K562 (cell line): Measurements from ENCODE around the gene KLF1. TPM values are rescaled to one million over a fixed set of nuclear protein-coding genes. Genes with fewer than 3 reads are reported as not detected.

Experiments
- BRD9 ChIP-seq: fragments of 450-650 bp; IDR thresholded peaks from 2 replicates; pipeline ENCODE4 v1.6.1; 2018; ENCODE audit warnings: low read depth; ENCODE audit not compliant: partially characterized antibody
- CCNT2 ChIP-seq: IDR thresholded peaks from 2 replicates; pipeline ENCODE4 v1.6.1; 2011; ENCODE audit warnings: borderline replicate concordance, low read depth, mild to moderate bottlenecking, moderate library complexity, mixed read lengths, low read length; ENCODE audit not compliant: insufficient read length; ENCODE audit errors: extremely low read depth
- FOXA1 ChIP-seq: fragments of 450-650 bp; IDR thresholded peaks from 2 replicates; pipeline ENCODE4 v1.6.1; 2016; ENCODE audit warnings: mild to moderate bottlenecking, borderline replicate concordance
- LARP7 ChIP-seq: fragments of 450-650 bp; IDR thresholded peaks from 2 replicates; pipeline ENCODE4 v1.6.1; 2016
- PRMT5 ChIP-seq: sonication (generic); formaldehyde crosslinking; IDR thresholded peaks from 2 replicates; pipeline ENCODE4 v1.5.0; 2020; ENCODE audit warnings: missing genetic modification reagents
- SMARCE1 ChIP-seq: fragments of 450-650 bp; IDR thresholded peaks from 2 replicates; pipeline ENCODE4 v1.7.1; 2016; ENCODE audit warnings: mild to moderate bottlenecking
- SNIP1 ChIP-seq: fragments of 450-650 bp; IDR thresholded peaks from 2 replicates; pipeline ENCODE4 v1.7.1; 2017; ENCODE audit warnings: low read depth, mild to moderate bottlenecking
- SRSF7 ChIP-seq: fragments of 200-400 bp; formaldehyde crosslinking; optimal IDR thresholded peaks from 2 replicates; pipeline ENCODE3; 2017; ENCODE audit warnings: mild to moderate bottlenecking, low read depth, low read length
- STAT5B ChIP-seq: fragments of 250-450 bp; sonication (Bioruptor Pico); IDR thresholded peaks from 2 replicates; pipeline ENCODE4 v1.8.0; 2021; ENCODE audit warnings: mild to moderate bottlenecking, inconsistent platforms
- TAF15 ChIP-seq: fragments of 200-400 bp; formaldehyde crosslinking; IDR thresholded peaks from 2 replicates; pipeline ENCODE4 v1.6.1; 2017; ENCODE audit warnings: mild to moderate bottlenecking, low read depth, low read length, moderate library complexity
- TCF7 ChIP-seq: sonication (generic); IDR thresholded peaks from 2 replicates; pipeline ENCODE4 v1.6.1; 2016; ENCODE audit warnings: antibody characterized with exemption, borderline replicate concordance
- TCFL5 ChIP-seq: fragments of 250-450 bp; sonication (Bioruptor Pico); conservative IDR thresholded peaks from 2 replicates; pipeline ENCODE4 v1.6.1; 2021; ENCODE audit warnings: mild to moderate bottlenecking, moderate library complexity, matching md5 sums
- TSC22D4 ChIP-seq: fragments of 450-650 bp; IDR thresholded peaks from 2 replicates; pipeline ENCODE4 v1.6.1; 2016; ENCODE audit warnings: missing genetic modification characterization, missing biosample characterization, control low read depth
- ZNF174 ChIP-seq: fragments of 250-450 bp; sonication (Bioruptor Pico); IDR thresholded peaks from 2 replicates; pipeline ENCODE4 v1.4.0; 2020; ENCODE audit warnings: mild to moderate bottlenecking
- ZNF561 ChIP-seq: fragments of 450-650 bp; formaldehyde crosslinking; conservative IDR thresholded peaks from 2 replicates; pipeline ENCODE4 v1.4.0; 2020; ENCODE audit warnings: mild to moderate bottlenecking, moderate library complexity
- ZNF764 ChIP-seq: fragments of 250-450 bp; sonication (Bioruptor Pico); IDR thresholded peaks from 2 replicates; pipeline ENCODE4 v1.4.0; 2020; ENCODE audit warnings: low read depth, mild to moderate bottlenecking, moderate library complexity
- polyA plus RNA-seq, 8 experiments: library from polyadenylated mRNA; depleted of rRNA in 4 of 8; stranded (reverse) in 5 of 8; unstranded in 3 of 8; fragments of >200 nt; fragmentation: Nextera tagmentation in 2 of 8; fragmentation: Illumina TruSeq in 1 of 8; extraction: Ambion mirVana in 2 of 8; extraction: Trizol in 1 of 8; gene quantifications; 2 replicates each; pipeline versions ENCODE4 v1.2.1 to v1.2.3, GENCODE V29; 2011 to 2014; ENCODE audit warnings: inconsistent platforms in 1 of 8, missing spikeins in 1 of 8
- total RNA-seq, 7 experiments: library from RNA; depleted of rRNA in 6 of 7; stranded (reverse); fragments of >200 nt in 6 of 7; fragmentation: Illumina TruSeq in 2 of 7; extraction: Trizol in 2 of 7; gene quantifications; 2 replicates each; pipeline versions ENCODE4 v1.2.1 to v1.2.3, GENCODE V29; 2011 to 2021; ENCODE audit warnings: low replicate concordance in 1 of 7
- TF ChIP-seq, protein P1 (sequence below): fragments of 250-450 bp; sonication (Bioruptor Pico); IDR thresholded peaks from 2 replicates; pipeline ENCODE4 v1.8.0; 2022; ENCODE audit warnings: inconsistent platforms
- TF ChIP-seq, protein P2 (sequence below): sonication (generic); formaldehyde crosslinking; IDR thresholded peaks from 2 replicates; pipeline ENCODE4 v1.8.1; 2022; ENCODE audit warnings: missing genetic modification reagents
- TF ChIP-seq, protein P3 (sequence below): fragments of 250-450 bp; sonication (Bioruptor Pico); IDR thresholded peaks from 2 replicates; pipeline ENCODE4 v1.8.0; 2022; ENCODE audit warnings: moderate library complexity, mild to moderate bottlenecking, inconsistent platforms
- TF ChIP-seq, protein P4 (sequence below): fragments of 450-650 bp; formaldehyde crosslinking; IDR thresholded peaks from 2 replicates; pipeline ENCODE4 v1.4.0; 2020; ENCODE audit warnings: mild to moderate bottlenecking, moderate library complexity
- TF ChIP-seq, protein P5 (sequence below), 2 experiments: fragments of 150-350 bp in 1 of 2; IDR thresholded peaks; 2 replicates each; pipeline ENCODE4 v1.6.1; 2012 to 2016; ENCODE audit warnings: low read depth in 2 of 2, low read length in 2 of 2, mild to moderate bottlenecking in 1 of 2, moderate library complexity in 1 of 2

The KLF1 gene
- total and polyA plus RNA-seq, 9 of the 15 experiments (the other 6 are each of a cell fraction or from before 2014, with no cell fraction given), result 8.4 to 163 (median 47.3) TPM

DNA sequence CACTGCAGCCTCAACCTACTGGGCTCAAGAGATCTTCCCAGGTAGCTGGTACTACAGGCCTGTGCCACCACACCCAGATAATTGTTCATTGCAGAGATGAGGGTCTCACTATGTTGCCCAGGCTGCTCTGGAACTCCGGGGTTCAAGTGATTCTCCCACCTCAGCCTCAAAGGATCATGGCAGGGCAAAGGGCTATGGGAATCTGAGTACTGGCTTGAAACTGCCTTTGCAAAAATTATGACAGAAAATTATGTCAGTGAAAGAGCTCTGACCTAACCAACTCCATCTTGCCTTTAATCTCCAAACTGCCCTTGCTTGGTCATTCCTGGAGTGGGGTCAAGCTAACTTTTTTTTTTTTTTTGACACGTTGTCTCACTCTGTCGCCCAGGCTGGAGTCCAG is 4.4 kb downstream of the KLF1 start (continued):
- TF ChIP-seq ZNF561 (CRISPR knock-in tag) (0 out of 2 replicates have a peak, but pooled peaks have one; percentile 6), TSC22D4 (tag) (no peak), PRMT5 (CRISPR knock-in tag) (no peak), FOXA1 (no peak), TCFL5 (CRISPR knock-in tag) (0 out of 2 replicates have a peak, but pooled peaks have one; percentile 41), TCF7 (no peak), ZNF174 (CRISPR knock-in tag) (0 out of 2 replicates have a peak, but pooled peaks have one; percentile 38), ZNF764 (no peak), STAT5B (no peak), LARP7 (no peak), TAF15 (no peak), SNIP1 (no peak), SRSF7 (no peak), BRD9 (no peak), SMARCE1 (no peak), CCNT2 (no peak)
- TF ChIP-seq, protein P1, sequence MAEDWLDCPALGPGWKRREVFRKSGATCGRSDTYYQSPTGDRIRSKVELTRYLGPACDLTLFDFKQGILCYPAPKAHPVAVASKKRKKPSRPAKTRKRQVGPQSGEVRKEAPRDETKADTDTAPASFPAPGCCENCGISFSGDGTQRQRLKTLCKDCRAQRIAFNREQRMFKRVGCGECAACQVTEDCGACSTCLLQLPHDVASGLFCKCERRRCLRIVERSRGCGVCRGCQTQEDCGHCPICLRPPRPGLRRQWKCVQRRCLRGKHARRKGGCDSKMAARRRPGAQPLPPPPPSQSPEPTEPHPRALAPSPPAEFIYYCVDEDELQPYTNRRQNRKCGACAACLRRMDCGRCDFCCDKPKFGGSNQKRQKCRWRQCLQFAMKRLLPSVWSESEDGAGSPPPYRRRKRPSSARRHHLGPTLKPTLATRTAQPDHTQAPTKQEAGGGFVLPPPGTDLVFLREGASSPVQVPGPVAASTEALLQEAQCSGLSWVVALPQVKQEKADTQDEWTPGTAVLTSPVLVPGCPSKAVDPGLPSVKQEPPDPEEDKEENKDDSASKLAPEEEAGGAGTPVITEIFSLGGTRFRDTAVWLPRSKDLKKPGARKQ, result no peak
- TF ChIP-seq, protein P2, sequence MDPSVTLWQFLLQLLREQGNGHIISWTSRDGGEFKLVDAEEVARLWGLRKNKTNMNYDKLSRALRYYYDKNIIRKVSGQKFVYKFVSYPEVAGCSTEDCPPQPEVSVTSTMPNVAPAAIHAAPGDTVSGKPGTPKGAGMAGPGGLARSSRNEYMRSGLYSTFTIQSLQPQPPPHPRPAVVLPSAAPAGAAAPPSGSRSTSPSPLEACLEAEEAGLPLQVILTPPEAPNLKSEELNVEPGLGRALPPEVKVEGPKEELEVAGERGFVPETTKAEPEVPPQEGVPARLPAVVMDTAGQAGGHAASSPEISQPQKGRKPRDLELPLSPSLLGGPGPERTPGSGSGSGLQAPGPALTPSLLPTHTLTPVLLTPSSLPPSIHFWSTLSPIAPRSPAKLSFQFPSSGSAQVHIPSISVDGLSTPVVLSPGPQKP (CRISPR knock-in tag), result no peak
- TF ChIP-seq, protein P3, sequence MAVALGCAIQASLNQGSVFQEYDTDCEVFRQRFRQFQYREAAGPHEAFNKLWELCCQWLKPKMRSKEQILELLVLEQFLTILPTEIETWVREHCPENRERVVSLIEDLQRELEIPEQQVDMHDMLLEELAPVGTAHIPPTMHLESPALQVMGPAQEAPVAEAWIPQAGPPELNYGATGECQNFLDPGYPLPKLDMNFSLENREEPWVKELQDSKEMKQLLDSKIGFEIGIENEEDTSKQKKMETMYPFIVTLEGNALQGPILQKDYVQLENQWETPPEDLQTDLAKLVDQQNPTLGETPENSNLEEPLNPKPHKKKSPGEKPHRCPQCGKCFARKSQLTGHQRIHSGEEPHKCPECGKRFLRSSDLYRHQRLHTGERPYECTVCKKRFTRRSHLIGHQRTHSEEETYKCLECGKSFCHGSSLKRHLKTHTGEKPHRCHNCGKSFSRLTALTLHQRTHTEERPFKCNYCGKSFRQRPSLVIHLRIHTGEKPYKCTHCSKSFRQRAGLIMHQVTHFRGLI (CRISPR knock-in tag), result peak; percentile 86
- TF ChIP-seq, protein P4, sequence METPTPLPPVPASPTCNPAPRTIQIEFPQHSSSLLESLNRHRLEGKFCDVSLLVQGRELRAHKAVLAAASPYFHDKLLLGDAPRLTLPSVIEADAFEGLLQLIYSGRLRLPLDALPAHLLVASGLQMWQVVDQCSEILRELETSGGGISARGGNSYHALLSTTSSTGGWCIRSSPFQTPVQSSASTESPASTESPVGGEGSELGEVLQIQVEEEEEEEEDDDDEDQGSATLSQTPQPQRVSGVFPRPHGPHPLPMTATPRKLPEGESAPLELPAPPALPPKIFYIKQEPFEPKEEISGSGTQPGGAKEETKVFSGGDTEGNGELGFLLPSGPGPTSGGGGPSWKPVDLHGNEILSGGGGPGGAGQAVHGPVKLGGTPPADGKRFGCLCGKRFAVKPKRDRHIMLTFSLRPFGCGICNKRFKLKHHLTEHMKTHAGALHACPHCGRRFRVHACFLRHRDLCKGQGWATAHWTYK (CRISPR knock-in tag), result peak; percentile 92
- TF ChIP-seq, protein P5, sequence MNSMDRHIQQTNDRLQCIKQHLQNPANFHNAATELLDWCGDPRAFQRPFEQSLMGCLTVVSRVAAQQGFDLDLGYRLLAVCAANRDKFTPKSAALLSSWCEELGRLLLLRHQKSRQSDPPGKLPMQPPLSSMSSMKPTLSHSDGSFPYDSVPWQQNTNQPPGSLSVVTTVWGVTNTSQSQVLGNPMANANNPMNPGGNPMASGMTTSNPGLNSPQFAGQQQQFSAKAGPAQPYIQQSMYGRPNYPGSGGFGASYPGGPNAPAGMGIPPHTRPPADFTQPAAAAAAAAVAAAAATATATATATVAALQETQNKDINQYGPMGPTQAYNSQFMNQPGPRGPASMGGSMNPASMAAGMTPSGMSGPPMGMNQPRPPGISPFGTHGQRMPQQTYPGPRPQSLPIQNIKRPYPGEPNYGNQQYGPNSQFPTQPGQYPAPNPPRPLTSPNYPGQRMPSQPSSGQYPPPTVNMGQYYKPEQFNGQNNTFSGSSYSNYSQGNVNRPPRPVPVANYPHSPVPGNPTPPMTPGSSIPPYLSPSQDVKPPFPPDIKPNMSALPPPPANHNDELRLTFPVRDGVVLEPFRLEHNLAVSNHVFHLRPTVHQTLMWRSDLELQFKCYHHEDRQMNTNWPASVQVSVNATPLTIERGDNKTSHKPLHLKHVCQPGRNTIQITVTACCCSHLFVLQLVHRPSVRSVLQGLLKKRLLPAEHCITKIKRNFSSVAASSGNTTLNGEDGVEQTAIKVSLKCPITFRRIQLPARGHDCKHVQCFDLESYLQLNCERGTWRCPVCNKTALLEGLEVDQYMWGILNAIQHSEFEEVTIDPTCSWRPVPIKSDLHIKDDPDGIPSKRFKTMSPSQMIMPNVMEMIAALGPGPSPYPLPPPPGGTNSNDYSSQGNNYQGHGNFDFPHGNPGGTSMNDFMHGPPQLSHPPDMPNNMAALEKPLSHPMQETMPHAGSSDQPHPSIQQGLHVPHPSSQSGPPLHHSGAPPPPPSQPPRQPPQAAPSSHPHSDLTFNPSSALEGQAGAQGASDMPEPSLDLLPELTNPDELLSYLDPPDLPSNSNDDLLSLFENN (IDR thresholded peaks at IDR 0.05; ENCODE audit: low read depth in 2 of 2, low read length in 2 of 2), result no peak
